Ovary (tissue), 9 donors: ENCODE measurements around the gene MT1F. TPM values are rescaled to one million over a fixed set of nuclear protein-coding genes. Genes with fewer than 3 reads are reported as not detected.

ENCODE experiments used
- DNase-seq, 5 donors: peaks; one replicate each; pipeline ENCODE4 v3.0.0-alpha.2; 2019 to 2020
- H3K27ac ChIP-seq, 2 donors: fragments of 200-600 bp; one replicate each; pipeline versions ENCODE4 v1.5.1 to v1.8.0; 2019 to 2022
- H3K27me3 ChIP-seq: fragments of 200-600 bp; one replicate; pipeline ENCODE4 v1.8.0; 2022
- H3K36me3 ChIP-seq: fragments of 200-600 bp; sonication (generic); one replicate; pipeline ENCODE4 v1.5.1; 2019
- H3K4me1 ChIP-seq: one replicate; pipeline ENCODE4 v1.8.1; 2013; ENCODE audit warnings: mild to moderate bottlenecking, moderate library complexity; ENCODE audit not compliant: insufficient read depth
- H3K4me3 ChIP-seq: fragments of 200-600 bp; sonication (generic); one replicate; pipeline ENCODE4 v1.5.1; 2017
- H3K9me3 ChIP-seq, 2 donors: fragments of 200-600 bp in 1 of 2; sonication (generic) in 1 of 2; one replicate each; pipeline versions ENCODE4 v1.5.1 to v1.8.1; 2013 to 2019; ENCODE audit warnings: mild to moderate bottlenecking in 1 of 2, moderate library complexity in 1 of 2
- CTCF ChIP-seq, 3 donors: fragments of 450-650 bp in 2 of 3; fragments of 200-600 bp in 1 of 3; IDR thresholded peaks; one replicate each; pipeline versions ENCODE4 v1.5.1 to v1.8.0; 2016 to 2022; ENCODE audit warnings: antibody characterized with exemption in 3 of 3, mild to moderate bottlenecking in 1 of 3
- EP300 ChIP-seq: sonication (generic); formaldehyde crosslinking; IDR thresholded peaks from one replicate; pipeline ENCODE4 v1.6.1; 2017; ENCODE audit warnings: antibody characterized with exemption
- POLR2A ChIP-seq: fragments of 450-650 bp; IDR thresholded peaks from one replicate; pipeline ENCODE4 v1.6.1; 2017; ENCODE audit warnings: antibody characterized with exemption, mild to moderate bottlenecking, moderate library complexity
- WGBS, 3 donors: extraction: QIAGEN DNeasy Blood & Tissue Kit in 1 of 3; methylation state at CpG; one replicate each; pipeline versions ENCODE4 v1.1.5 to v1.1.7; 2013 to 2017; 5-methylcytosine and 5-hydroxymethylcytosine counted together
- intact Hi-C, 4 donors: fragments of 100-400 bp; cut with DNase I; formaldehyde crosslinking; loops; one replicate each; pipeline versions ENCODE4 v1.11.0 to v1.15.1; 2022 to 2023
- polyA plus RNA-seq, 2 donors: library from polyadenylated mRNA; stranded (reverse); fragments of 200-250 nt in 1 of 2; fragments of 350-450 nt in 1 of 2; fragmentation: Illumina TruSeq in 1 of 2; extraction: RNeasy Lipid Tissue Mini Kit (QIAGEN cat#74804) in 1 of 2; gene quantifications; one replicate each; pipeline ENCODE4 v1.2.3, GENCODE V29; 2013 to 2014
- total RNA-seq, 7 donors: library from RNA; depleted of rRNA in 2 of 7; stranded (reverse); fragments of >200 nt in 2 of 7; fragmentation: NEBNext Ultra II Directional in 3 of 7; extraction: Animal tissue kit (Norgen Biotek cat#: 25700) in 3 of 7; gene quantifications; one replicate each; pipeline versions ENCODE4 v1.1.0 to v1.2.4, GENCODE V29; 2016 to 2023
- donor health status: DM: no; HTN: no; CAD: no; lungs with moderate emphysema.
- donor health status: DM: no; HTN: no; CAD: no.
- donor health status: Bipolar disorder and iron deficiency.
- donor health status: DM: yes; HTN: yes; CAD: no.
- donor health status: DM: no; HTN: no; CAD: no.
- donor health status: DM: yes; HTN: yes; CAD: no.

The MT1F gene
- total and polyA plus RNA-seq, 9 donors, result 0.73 to 76.3 (median 3.2) TPM; not detected in 1

- H3K27ac ChIP-seq, result no peak overlapping the region
- intact Hi-C loops, result loop anchor here in 1 of 4 donors (10.0 kb wide), 1 partner anchor 51 kb away; no protein-coding TSS in a partner anchor
- H3K9me3 ChIP-seq, result no peaks in the 10 kb centered on the region
- no peaks in the 10 kb centered on the region for H3K27me3 ChIP-seq
- no peaks in the 10 kb centered on the region for H3K36me3 ChIP-seq
- no peak overlapping the region for H3K4me3 ChIP-seq
- H3K4me1 ChIP-seq, result peaks cover 6% of the 10 kb centered on the region
- WGBS, 3 donors, result 89 to 96% (median 96%) methylated on average over 2 of the region's 2 CpGs
- DNase-seq, result no peak
- TF ChIP-seq EP300 (no peak), POLR2A (no peak), CTCF (IDR thresholded peaks at IDR 0.05) (no peak)
These were observed 34.1 kb upstream of the MT1F start for GRCh38 chr16:56623637-56624036.

- no peaks in the 10 kb centered on the region for H3K27me3 ChIP-seq
- H3K36me3 ChIP-seq, result no peaks in the 10 kb centered on the region
- no peaks in the 10 kb centered on the region for H3K9me3 ChIP-seq
- peak within 1 kb of the TSS; percentile 65 to 79 for H3K27ac ChIP-seq
- TF ChIP-seq POLR2A (peak; percentile 59), EP300 (peak; percentile 88), CTCF (IDR thresholded peaks at IDR 0.05) (no peak)
- intact Hi-C loops, result loop anchor here in 1 of 4 donors (10.0 kb wide), 1 partner anchor 49 kb away; no protein-coding TSS in a partner anchor
- WGBS, 3 donors, result 1 to 2% (median 1%) methylated on average over 51 to 62 of the region's 62 CpGs
- DNase-seq, result peak; percentile 48 to 83 (median 68)
- H3K4me1 ChIP-seq, result peaks cover 6% of the 10 kb centered on the region
- H3K4me3 ChIP-seq, result peak within 1 kb of the TSS; percentile 73
These were observed 32.4 kb upstream of the MT1F start, which contains the start of gene MT1E for GRCh38 chr16:56625140-56625942. TSS of gene MT1E (plus strand) at chr16:56625781. CDS start at chr16:56625852, 71 bp downstream.

GRCh38 chr16:56625943-56626654 lies 31.7 kb upstream of the MT1F start:
- no peak for TF ChIP-seq EP300
- no peak for TF ChIP-seq CTCF (IDR thresholded peaks at IDR 0.05)
- no peak for TF ChIP-seq POLR2A
- Histone ChIP-seq H3K36me3 (no peaks in the 10 kb centered on the region), H3K4me1 (peaks cover 6% of the 10 kb centered on the region), H3K27ac (peak overlapping the region; percentile 65 to 79), H3K4me3 (peak overlapping the region; percentile 73), H3K9me3 (no peaks in the 10 kb centered on the region), H3K27me3 (no peaks in the 10 kb centered on the region)
- intact Hi-C loops, result loop anchor here in 2 of 4 donors (2.0 to 10.0 kb wide), 2 partner anchors 17 to 49 kb away; partner anchors contain the start of gene MT2A (in 1 of the 2)
- 25 to 35% (median 31%) methylated on average over 16 of the region's 16 CpGs for WGBS, 3 donors
- peak; percentile 71 to 84 (median 77) for DNase-seq

GRCh38 chr16:56626685-56627084 lies 31.1 kb upstream of the MT1F start:
- 72 to 82% (median 73%) methylated on average over 7 of the region's 7 CpGs for WGBS, 3 donors
- peak overlapping the region; percentile 73 for H3K4me3 ChIP-seq
- no peaks in the 10 kb centered on the region for H3K27me3 ChIP-seq
- H3K9me3 ChIP-seq, result no peaks in the 10 kb centered on the region
- DNase-seq, result peak in 1 of 5 donors; percentile 21
- no peaks in the 10 kb centered on the region for H3K36me3 ChIP-seq
- H3K27ac ChIP-seq, result no peak overlapping the region
- intact Hi-C loops, result loop anchor here in 2 of 4 donors (2.0 to 10.0 kb wide), 2 partner anchors 18 to 48 kb away; partner anchors contain the start of gene MT2A (in 1 of the 2)
- TF ChIP-seq EP300, result no peak
- no peak for TF ChIP-seq POLR2A
- peaks cover 6% of the 10 kb centered on the region for H3K4me1 ChIP-seq
